HL-60 (cell line): ENCODE data around the gene RBM10.

Experiments
- DNase-seq, 2 experiments: peaks; one replicate each; pipeline ENCODE4 v3.0.0-alpha.2; 2010 to 2020; ENCODE audit warnings: low read depth in 1 of 2, low spot score in 1 of 2
- H3K27ac ChIP-seq: fragments of 250-450 bp; sonication (Bioruptor Pico); replicated peaks from 2 replicates; pipeline ENCODE4 v1.5.1; 2020; ENCODE audit warnings: mild to moderate bottlenecking, moderate library complexity
- H3K27me3 ChIP-seq: fragments of 250-450 bp; sonication (Bioruptor Pico); 2 replicates; pipeline ENCODE4 v1.5.1; 2021; ENCODE audit warnings: mild to moderate bottlenecking, moderate library complexity; ENCODE audit not compliant: insufficient read depth, poor library complexity, severe bottlenecking
- H3K4me3 ChIP-seq: replicated peaks from 2 replicates; pipeline ENCODE4 v1.5.1; 2011; ENCODE audit warnings: mild to moderate bottlenecking, control low read depth, low read length; ENCODE audit not compliant: insufficient read depth
- GABPA ChIP-seq: IDR thresholded peaks from 2 replicates; pipeline ENCODE4 v1.6.1; 2012; ENCODE audit warnings: low read depth
- POLR2AphosphoS5 ChIP-seq: IDR thresholded peaks from 2 replicates; pipeline ENCODE4 v1.6.1; 2012; ENCODE audit warnings: low read depth
- SPI1 ChIP-seq: IDR thresholded peaks from 2 replicates; pipeline ENCODE4 v1.6.1; 2012; ENCODE audit warnings: low read depth, mild to moderate bottlenecking, borderline replicate concordance
- TF ChIP-seq, protein P1 (sequence below): IDR thresholded peaks from one replicate; pipeline ENCODE4 v1.5.1; 2011; ENCODE audit warnings: low read length, control low read depth, inconsistent platforms; ENCODE audit not compliant: insufficient read depth
- TF ChIP-seq, protein P2 (sequence below): IDR thresholded peaks from 2 replicates; pipeline ENCODE4 v1.6.1; 2012; ENCODE audit warnings: low read depth; ENCODE audit not compliant: insufficient replicate concordance

The RBM10 gene

DNA sequence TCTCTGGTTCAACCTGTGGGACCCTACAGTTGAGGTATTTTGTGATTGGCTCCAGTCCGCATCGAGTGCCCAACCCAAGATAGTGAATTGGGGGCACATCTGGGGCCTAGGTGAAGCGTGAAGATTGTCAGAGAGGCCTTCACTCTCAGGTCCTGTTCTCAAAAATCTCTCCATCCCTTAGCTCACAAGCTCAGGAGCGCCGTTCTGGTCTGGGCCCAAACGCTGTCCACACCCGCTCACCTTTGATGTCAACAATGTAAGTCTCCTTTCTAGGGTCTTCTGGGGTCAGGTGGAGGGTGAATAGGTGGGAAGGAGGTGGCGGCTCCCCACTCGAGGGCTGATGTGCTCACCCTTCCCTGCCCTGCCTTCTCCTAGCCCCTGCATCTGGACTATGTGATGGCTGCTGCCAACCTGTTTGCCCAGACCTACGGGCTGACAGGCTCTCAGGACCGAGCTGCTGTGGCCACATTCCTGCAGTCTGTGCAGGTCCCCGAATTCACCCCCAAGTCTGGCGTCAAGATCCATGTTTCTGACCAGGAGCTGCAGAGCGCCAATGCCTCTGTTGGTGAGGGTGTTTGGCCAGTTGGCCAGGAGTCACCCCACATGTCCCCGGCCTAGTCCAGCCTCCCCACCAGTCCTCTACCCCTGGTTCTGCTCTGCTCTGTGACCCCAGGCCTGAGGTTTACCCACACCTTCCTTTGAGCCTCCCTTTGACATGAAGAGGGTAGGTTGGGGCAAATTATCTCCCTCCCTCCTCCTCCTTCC lies 65.8 kb downstream of the RBM10 start:
- Histone ChIP-seq H3K27ac (no peak overlapping the region), H3K27me3 (no peaks in the 10 kb centered on the region), H3K4me3 (no peak overlapping the region)
- TF ChIP-seq, protein P1, sequence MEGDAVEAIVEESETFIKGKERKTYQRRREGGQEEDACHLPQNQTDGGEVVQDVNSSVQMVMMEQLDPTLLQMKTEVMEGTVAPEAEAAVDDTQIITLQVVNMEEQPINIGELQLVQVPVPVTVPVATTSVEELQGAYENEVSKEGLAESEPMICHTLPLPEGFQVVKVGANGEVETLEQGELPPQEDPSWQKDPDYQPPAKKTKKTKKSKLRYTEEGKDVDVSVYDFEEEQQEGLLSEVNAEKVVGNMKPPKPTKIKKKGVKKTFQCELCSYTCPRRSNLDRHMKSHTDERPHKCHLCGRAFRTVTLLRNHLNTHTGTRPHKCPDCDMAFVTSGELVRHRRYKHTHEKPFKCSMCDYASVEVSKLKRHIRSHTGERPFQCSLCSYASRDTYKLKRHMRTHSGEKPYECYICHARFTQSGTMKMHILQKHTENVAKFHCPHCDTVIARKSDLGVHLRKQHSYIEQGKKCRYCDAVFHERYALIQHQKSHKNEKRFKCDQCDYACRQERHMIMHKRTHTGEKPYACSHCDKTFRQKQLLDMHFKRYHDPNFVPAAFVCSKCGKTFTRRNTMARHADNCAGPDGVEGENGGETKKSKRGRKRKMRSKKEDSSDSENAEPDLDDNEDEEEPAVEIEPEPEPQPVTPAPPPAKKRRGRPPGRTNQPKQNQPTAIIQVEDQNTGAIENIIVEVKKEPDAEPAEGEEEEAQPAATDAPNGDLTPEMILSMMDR: no peak
- TF ChIP-seq POLR2AphosphoS5: no peak
- DNase-seq: no peak

DNA sequence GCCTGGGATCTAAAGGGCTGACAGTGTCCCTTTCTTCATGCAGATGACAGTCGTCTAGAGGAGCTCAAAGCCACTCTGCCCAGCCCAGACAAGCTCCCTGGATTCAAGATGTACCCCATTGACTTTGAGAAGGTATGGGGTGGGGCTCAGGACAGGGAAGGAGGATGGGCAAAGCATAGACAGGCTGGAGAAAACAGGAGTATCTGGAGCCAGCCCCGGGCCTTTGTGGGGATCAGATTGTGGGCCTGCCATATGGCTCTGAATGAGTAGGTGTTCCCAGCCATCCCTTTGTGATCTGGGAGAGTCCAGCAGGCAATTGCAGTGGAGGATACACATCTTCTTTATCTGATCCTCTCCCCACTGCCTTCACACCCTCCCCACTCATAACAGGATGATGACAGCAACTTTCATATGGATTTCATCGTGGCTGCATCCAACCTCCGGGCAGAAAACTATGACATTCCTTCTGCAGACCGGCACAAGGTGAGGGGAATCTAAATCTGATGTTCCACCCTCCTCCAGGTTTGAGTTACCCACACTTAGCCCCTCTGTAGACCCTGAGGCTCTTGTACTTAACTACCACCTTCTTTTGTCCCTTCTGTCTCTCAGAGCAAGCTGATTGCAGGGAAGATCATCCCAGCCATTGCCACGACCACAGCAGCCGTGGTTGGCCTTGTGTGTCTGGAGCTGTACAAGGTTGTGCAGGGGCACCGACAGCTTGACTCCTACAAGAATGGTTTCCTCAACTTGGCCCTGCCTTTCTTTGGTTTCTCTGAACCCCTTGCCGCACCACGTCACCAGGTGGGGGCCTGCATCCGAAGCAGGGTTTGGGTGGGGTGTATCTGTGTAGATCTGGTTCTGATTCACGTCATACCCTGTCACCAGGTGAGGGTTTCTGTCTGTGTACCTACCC lies 67.6 kb downstream of the RBM10 start:
- Histone ChIP-seq H3K4me3 (no peak overlapping the region), H3K27ac (no peak overlapping the region), H3K27me3 (no peaks in the 10 kb centered on the region)
- DNase-seq: no peak
- TF ChIP-seq POLR2AphosphoS5 (no peak), GABPA (no peak), SPI1 (no peak)
- TF ChIP-seq, protein P1: no peak
- TF ChIP-seq, protein P2, sequence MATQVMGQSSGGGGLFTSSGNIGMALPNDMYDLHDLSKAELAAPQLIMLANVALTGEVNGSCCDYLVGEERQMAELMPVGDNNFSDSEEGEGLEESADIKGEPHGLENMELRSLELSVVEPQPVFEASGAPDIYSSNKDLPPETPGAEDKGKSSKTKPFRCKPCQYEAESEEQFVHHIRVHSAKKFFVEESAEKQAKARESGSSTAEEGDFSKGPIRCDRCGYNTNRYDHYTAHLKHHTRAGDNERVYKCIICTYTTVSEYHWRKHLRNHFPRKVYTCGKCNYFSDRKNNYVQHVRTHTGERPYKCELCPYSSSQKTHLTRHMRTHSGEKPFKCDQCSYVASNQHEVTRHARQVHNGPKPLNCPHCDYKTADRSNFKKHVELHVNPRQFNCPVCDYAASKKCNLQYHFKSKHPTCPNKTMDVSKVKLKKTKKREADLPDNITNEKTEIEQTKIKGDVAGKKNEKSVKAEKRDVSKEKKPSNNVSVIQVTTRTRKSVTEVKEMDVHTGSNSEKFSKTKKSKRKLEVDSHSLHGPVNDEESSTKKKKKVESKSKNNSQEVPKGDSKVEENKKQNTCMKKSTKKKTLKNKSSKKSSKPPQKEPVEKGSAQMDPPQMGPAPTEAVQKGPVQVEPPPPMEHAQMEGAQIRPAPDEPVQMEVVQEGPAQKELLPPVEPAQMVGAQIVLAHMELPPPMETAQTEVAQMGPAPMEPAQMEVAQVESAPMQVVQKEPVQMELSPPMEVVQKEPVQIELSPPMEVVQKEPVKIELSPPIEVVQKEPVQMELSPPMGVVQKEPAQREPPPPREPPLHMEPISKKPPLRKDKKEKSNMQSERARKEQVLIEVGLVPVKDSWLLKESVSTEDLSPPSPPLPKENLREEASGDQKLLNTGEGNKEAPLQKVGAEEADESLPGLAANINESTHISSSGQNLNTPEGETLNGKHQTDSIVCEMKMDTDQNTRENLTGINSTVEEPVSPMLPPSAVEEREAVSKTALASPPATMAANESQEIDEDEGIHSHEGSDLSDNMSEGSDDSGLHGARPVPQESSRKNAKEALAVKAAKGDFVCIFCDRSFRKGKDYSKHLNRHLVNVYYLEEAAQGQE: no peak

- no peak for DNase-seq
- no peak for TF ChIP-seq POLR2AphosphoS5
- H3K27ac ChIP-seq: no peak overlapping the region
- no peak overlapping the region for H3K4me3 ChIP-seq
- no peaks in the 10 kb centered on the region for H3K27me3 ChIP-seq
Measured at GRCh38 chrX:47214435-47215077, 69.5 kb downstream of the RBM10 start.

- DNase-seq: no peak
- TF ChIP-seq SPI1 (no peak), POLR2AphosphoS5 (no peak), GABPA (no peak)
- TF ChIP-seq, protein P1: no peak
- TF ChIP-seq, protein P2: no peak
- H3K4me3 ChIP-seq: no peak overlapping the region
- no peak overlapping the region for H3K27ac ChIP-seq
- no peaks in the 10 kb centered on the region for H3K27me3 ChIP-seq
Measured at GRCh38 chrX:47215291-47215900, 70.4 kb downstream of the RBM10 start.
